Skeletal muscle tissue (tissue), 4 donors: Measurements from ENCODE around the gene MS4A2. TPM values are rescaled to one million over a fixed set of nuclear protein-coding genes. Genes with fewer than 3 reads are reported as not detected.
"Not testable (repeated sequence)": the region's sequence is repeated elsewhere in the genome, so short reads cannot be mapped to it uniquely, and the experiment has no call there.

Experiments
- H3K27ac ChIP-seq: one replicate; pipeline ENCODE4 v1.7.0; 2013; ENCODE audit warnings: mild to moderate bottlenecking, low read depth, low read length, inconsistent platforms
- H3K27me3 ChIP-seq, 3 donors: one replicate each; pipeline ENCODE4 v1.7.0; 2013; ENCODE audit warnings: low read length in 3 of 3; ENCODE audit not compliant: control insufficient read depth in 3 of 3, insufficient read depth in 3 of 3
- H3K36me3 ChIP-seq, 3 donors: one replicate each; pipeline ENCODE4 v1.7.0; 2013; ENCODE audit warnings: low read length in 3 of 3; ENCODE audit not compliant: control insufficient read depth in 3 of 3, insufficient read depth in 3 of 3
- H3K4me1 ChIP-seq, 3 donors: one replicate each; pipeline ENCODE4 v1.7.0; 2013; ENCODE audit warnings: low read length in 3 of 3, mild to moderate bottlenecking in 3 of 3; ENCODE audit not compliant: control insufficient read depth in 3 of 3, insufficient read depth in 3 of 3
- H3K4me3 ChIP-seq, 3 donors: one replicate each; pipeline ENCODE4 v1.7.0; 2013; ENCODE audit warnings: low read length in 3 of 3
- H3K9ac ChIP-seq, 3 donors: one replicate each; pipeline ENCODE4 v1.7.0; 2013; ENCODE audit warnings: low read length in 3 of 3, mild to moderate bottlenecking in 3 of 3, moderate library complexity in 2 of 3, low read depth in 1 of 3
- H3K9me3 ChIP-seq, 3 donors: one replicate each; pipeline ENCODE4 v1.7.0; 2013; ENCODE audit warnings: low read length in 3 of 3; ENCODE audit not compliant: control insufficient read depth in 3 of 3
- total RNA-seq: library from RNA; depleted of rRNA; stranded (reverse); fragments of >200 nt; gene quantifications from one replicate; pipeline ENCODE4 v1.2.3, GENCODE V29; 2014
- donor health status: Osteomylitis.

The MS4A2 gene
- total RNA-seq = under 0.01 TPM

GRCh38 chr11:60088364-60088763, at the start of gene MS4A2:
Gene MS4A2 (plus strand): TSS chr11:60088664. CDS start chr11:60088766, 102 bp downstream.
- H3K36me3 ChIP-seq = no peaks in the 10 kb centered on the region
- peaks cover 0 to 3% (median 0%) of the 10 kb centered on the region in 3 donors for H3K27me3 ChIP-seq
- H3K9ac ChIP-seq = no peak within 1 kb of the TSS
- no peaks in the 10 kb centered on the region for H3K4me1 ChIP-seq
- H3K27ac ChIP-seq = no peak within 1 kb of the TSS
- no peaks in the 10 kb centered on the region for H3K9me3 ChIP-seq
- no peak within 1 kb of the TSS for H3K4me3 ChIP-seq

- Histone ChIP-seq H3K9me3 (no peaks in the 10 kb centered on the region), H3K27ac (no peak within 1 kb of the TSS), H3K4me1 (no peaks in the 10 kb centered on the region), H3K36me3 (no peaks in the 10 kb centered on the region), H3K27me3 (no peaks in the 10 kb centered on the region), H3K4me3 (no peak within 1 kb of the TSS), H3K9ac (no peak within 1 kb of the TSS)
Measured at GRCh38 chr11:60040109-60040508, 48.4 kb upstream of the MS4A2 start, which contains the start of gene OOSP2. Gene OOSP2 (plus strand): TSS chr11:60040409. CDS start chr11:60040460, 51 bp downstream.

GRCh38 chr11:60050422-60050821, 38.0 kb upstream of the MS4A2 start:
- not testable (repeated sequence) for H3K9me3 ChIP-seq, H3K27me3 ChIP-seq, H3K9ac ChIP-seq, H3K27ac ChIP-seq, H3K4me3 ChIP-seq, H3K4me1 ChIP-seq, H3K36me3 ChIP-seq

GRCh38 chr11:60050839-60051238, 37.6 kb upstream of the MS4A2 start:
- not testable (repeated sequence) for H3K36me3 ChIP-seq, H3K4me1 ChIP-seq, H3K9me3 ChIP-seq, H3K27me3 ChIP-seq, H3K4me3 ChIP-seq, H3K27ac ChIP-seq, H3K9ac ChIP-seq

GRCh38 chr11:60056349-60056969, 32.0 kb upstream of the MS4A2 start, which contains the start of gene MS4A3:
Gene MS4A3 (plus strand): TSS chr11:60056665. CDS start chr11:60061161, 4,496 bp downstream.
- H3K4me3 ChIP-seq = no peak within 1 kb of the TSS
- no peak within 1 kb of the TSS for H3K27ac ChIP-seq
- H3K9me3 ChIP-seq = peaks cover 0 to 2% (median 0%) of the 10 kb centered on the region in 3 donors
- H3K4me1 ChIP-seq = no peaks in the 10 kb centered on the region
- no peaks in the 10 kb centered on the region for H3K36me3 ChIP-seq
- no peak within 1 kb of the TSS for H3K9ac ChIP-seq
- H3K27me3 ChIP-seq = no peaks in the 10 kb centered on the region

- H3K9me3 ChIP-seq = peaks cover 0 to 2% (median 0%) of the 10 kb centered on the region in 3 donors
- no peaks in the 10 kb centered on the region for H3K27me3 ChIP-seq
- H3K9ac ChIP-seq = no peak overlapping the region
- H3K4me1 ChIP-seq = no peaks in the 10 kb centered on the region
- no peaks in the 10 kb centered on the region for H3K36me3 ChIP-seq
- H3K27ac ChIP-seq = no peak overlapping the region
- H3K4me3 ChIP-seq = no peak overlapping the region
Measured at GRCh38 chr11:60059052-60059451, 29.4 kb upstream of the MS4A2 start.

GRCh38 chr11:60059521-60060240, 28.8 kb upstream of the MS4A2 start:
- Histone ChIP-seq H3K27me3 (no peaks in the 10 kb centered on the region), H3K9me3 (peaks cover 0 to 2% (median 0%) of the 10 kb centered on the region in 3 donors), H3K27ac (no peak overlapping the region), H3K4me3 (no peak overlapping the region), H3K36me3 (no peaks in the 10 kb centered on the region), H3K4me1 (no peaks in the 10 kb centered on the region), H3K9ac (no peak overlapping the region)

- no peak overlapping the region for H3K4me3 ChIP-seq
- no peak overlapping the region for H3K27ac ChIP-seq
- H3K27me3 ChIP-seq = no peaks in the 10 kb centered on the region
- no peaks in the 10 kb centered on the region for H3K36me3 ChIP-seq
- H3K9ac ChIP-seq = no peak overlapping the region
- no peaks in the 10 kb centered on the region for H3K9me3 ChIP-seq
- H3K4me1 ChIP-seq = no peaks in the 10 kb centered on the region
Measured at GRCh38 chr11:60064111-60064510, 24.4 kb upstream of the MS4A2 start.

- H3K4me1 ChIP-seq = no peaks in the 10 kb centered on the region
- no peak overlapping the region for H3K4me3 ChIP-seq
- no peaks in the 10 kb centered on the region for H3K9me3 ChIP-seq
- H3K9ac ChIP-seq = no peak overlapping the region
- H3K36me3 ChIP-seq = no peaks in the 10 kb centered on the region
- H3K27me3 ChIP-seq = no peaks in the 10 kb centered on the region
- H3K27ac ChIP-seq = no peak overlapping the region
Measured at GRCh38 chr11:60065801-60066200, 22.7 kb upstream of the MS4A2 start.

GRCh38 chr11:60069450-60069849, 19.0 kb upstream of the MS4A2 start:
- H3K9me3 ChIP-seq = no peaks in the 10 kb centered on the region
- no peak overlapping the region for H3K4me3 ChIP-seq
- no peaks in the 10 kb centered on the region for H3K36me3 ChIP-seq
- H3K27ac ChIP-seq = no peak overlapping the region
- H3K27me3 ChIP-seq = no peaks in the 10 kb centered on the region
- no peak overlapping the region for H3K9ac ChIP-seq
- H3K4me1 ChIP-seq = no peaks in the 10 kb centered on the region
